Measurements from ENCODE around the gene PKMYT1. TPM values are rescaled to one million over a fixed set of nuclear protein-coding genes. Genes with fewer than 3 reads are reported as not detected.

The PKMYT1 gene
- total and polyA plus RNA-seq, 2 of the 4 experiments (the other 2 are of a cell fraction), result 1.8 to 14.9 TPM

- Histone ChIP-seq H3K23ac (ENCODE audit: low read depth, low read length) (peak overlapping the region; percentile 15; the same call in 1 of the 2 replicates), H3K14ac (replicated peaks; ENCODE audit: low read depth, low read length) (no peak overlapping the region), H3K79me1 (ENCODE audit: low read depth in 1 of 2, low read length in 2 of 2) (peaks cover 14 to 22% of the 10 kb centered on the region in 2 experiments), H2AK5ac (ENCODE audit: low read depth, low read length) (peak overlapping the region; percentile 74; the same call in 1 of the 2 replicates), H3K27me3 (ENCODE audit: control insufficient read depth, insufficient read depth, low read length) (no peaks in the 10 kb centered on the region; the same call in 1 of the 2 replicates), H2BK5ac (ENCODE audit: low read depth, low read length, poor library complexity, severe bottlenecking) (no peak overlapping the region), H3K4me1 (ENCODE audit: control insufficient read depth, insufficient read depth, low read length) (peaks cover 6% of the 10 kb centered on the region), H3K4me3 (ENCODE audit: insufficient read depth, low read depth, low read length) (no peak overlapping the region), H2AFZ (replicated peaks; ENCODE audit: low read length, poor library complexity) (peak overlapping the region; percentile 41), H3K56ac (ENCODE audit: extremely low read depth, insufficient read depth, low read length) (no peak overlapping the region), H4K20me1 (ENCODE audit: insufficient read depth, low read length) (no peaks in the 10 kb centered on the region), H3K4ac (ENCODE audit: low read depth, low read length) (no peak overlapping the region), H3K9ac (ENCODE audit: low read depth, low read length) (no peak overlapping the region), H2BK20ac (ENCODE audit: low read depth, low read length) (no peak overlapping the region), H3K4me2 (ENCODE audit: low read depth, low read length) (no peak overlapping the region), H3K9me3 (ENCODE audit: control insufficient read depth, insufficient read depth, low read length) (no peaks in the 10 kb centered on the region), H3K9me1 (ENCODE audit: insufficient read depth, low read length) (0 out of 2 replicates have a peak, but pooled peaks cover 4% of the 10 kb centered on the region), H3K36me3 (ENCODE audit: control insufficient read depth, insufficient read depth, low read length) (no peaks in the 10 kb centered on the region), H4K91ac (ENCODE audit: insufficient read depth, low read depth, low read length) (no peak overlapping the region), H2BK120ac (ENCODE audit: low read depth, low read length) (no peak overlapping the region), H2AK9ac (replicated peaks; ENCODE audit: low read depth, low read length, poor library complexity) (peak overlapping the region; percentile 85), H4K5ac (ENCODE audit: low read depth, low read length) (no peak overlapping the region), H2BK15ac (ENCODE audit: low read depth, low read length) (no peak overlapping the region), H4K8ac (ENCODE audit: low read depth in 2 of 2, low read length in 2 of 2) (peak overlapping the region in 1 of 2 experiments; percentile 99; a peak in 1 of 4 replicates), H3K27ac (ENCODE audit: insufficient read depth, low read length) (no peak overlapping the region), H3K18ac (ENCODE audit: low read depth, low read length) (no peak overlapping the region)
- CTCF ChIA-PET, result no interaction called here
- dilution Hi-C loops (cut with HindIII; ENCODE audit: low sequenced_read_pairs, unreplicated experiment) (no loop called here), in situ Hi-C loops (cut with MboI; ENCODE audit: low sequenced_read_pairs) (no loop called here), intact Hi-C loops (cut with micrococcal nuclease) (no loop called here)
- TF ChIP-seq MXI1 (IDR thresholded peaks at IDR 0.05; ENCODE audit: borderline replicate concordance, low read depth, low read length) (no peak), USF2 (IDR thresholded peaks at IDR 0.05; ENCODE audit: low read depth, low read length) (no peak), NFE2L2 (IDR thresholded peaks at IDR 0.05; ENCODE audit: low read depth, low read length) (no peak), CEBPB (IDR thresholded peaks at IDR 0.05; ENCODE audit: low read depth, low read length) (no peak), SMC3 (IDR thresholded peaks at IDR 0.05; ENCODE audit: low read depth, low read length) (no peak), POLR2A (IDR thresholded peaks at IDR 0.05; ENCODE audit: low read depth, low read length) (no peak), CHD1 (IDR thresholded peaks at IDR 0.05; ENCODE audit: low read depth, low read length) (no peak), MAZ (IDR thresholded peaks at IDR 0.05; ENCODE audit: borderline replicate concordance, low read depth, low read length) (no peak), RFX5 (IDR thresholded peaks at IDR 0.05; ENCODE audit: low read depth, low read length) (no peak), RAD21 (IDR thresholded peaks at IDR 0.05; ENCODE audit: low read length) (no peak), FOS (IDR thresholded peaks at IDR 0.05; ENCODE audit: low read depth, low read length) (no peak), RCOR1 (IDR thresholded peaks at IDR 0.05; ENCODE audit: insufficient replicate concordance, low read length) (no peak), BHLHE40 (IDR thresholded peaks at IDR 0.05; ENCODE audit: low read depth, low read length) (no peak), MAFK (IDR thresholded peaks at IDR 0.05; ENCODE audit: low read depth, low read length) (no peak), CTCF (conservative IDR thresholded peaks at IDR 0.05; ENCODE audit: low read depth, low read length) (no peak)
- POLR2A ChIA-PET (ENCODE audit: unreplicated experiment), result interaction anchor here (0.6 kb wide), 1 partner anchor 87 kb away, joined by 5 read pairs; no protein-coding TSS in a partner anchor
- DNase-seq, result no peak
- BruUV-seq (replicated peaks), result no TSS peak
- ATAC-seq (ENCODE audit: low read depth), result no peak
- WGBS, 2 experiments (ENCODE audit: extremely low coverage in 2 of 2, insufficient read length in 1 of 2), result 80% methylated on average over 2 of the region's 4 CpGs; no CpG with 5 or more reads in 1 of the 2 experiments
Observed at GRCh38 chr16:2981899-2982250, 1.6 kb upstream of the PKMYT1 start.
